Mucosa of gallbladder (tissue), 1 donor: Measurements from ENCODE around the gene ADAM11. TPM values are rescaled to one million over a fixed set of nuclear protein-coding genes. Genes with fewer than 3 reads are reported as not detected.

ENCODE experiments used
- DNase-seq: peaks from one replicate; pipeline ENCODE4 v3.0.0-alpha.2; 2020; ENCODE audit warnings: low spot score
- total RNA-seq: library from RNA; stranded (reverse); gene quantifications from one replicate; pipeline ENCODE4 v1.2.1, GENCODE V29; 2021
- donor health status: DM: no; HTN: no; CAD: no.

The ADAM11 gene
- total RNA-seq, 1 donor from 2014 or later = 2.8 TPM

DNA sequence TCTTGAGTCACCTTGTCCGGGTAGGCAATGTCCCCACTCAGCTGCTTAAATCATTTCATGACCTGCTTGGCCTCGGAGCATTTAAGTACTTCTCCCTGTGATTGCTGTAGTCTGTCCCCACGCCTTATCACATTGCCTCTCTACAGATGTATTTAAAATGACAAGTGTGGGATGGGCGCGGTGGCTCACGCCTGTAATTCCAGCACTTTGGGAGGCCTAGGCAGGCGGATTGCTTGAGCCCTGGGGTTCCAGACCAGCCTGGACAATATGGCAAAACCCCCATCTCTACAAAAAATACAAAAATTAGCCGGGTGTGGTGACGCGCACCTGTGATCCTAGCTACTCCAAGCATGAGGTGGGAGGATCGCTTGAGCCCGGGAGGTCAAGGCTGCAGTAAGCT is 72.6 kb downstream of the ADAM11 start:
- DNase-seq = no peak

Other genes with a start within 250 kb of the ADAM11 start
- 7.7 TPM for gene FZD2, start 201.5 kb upstream of the ADAM11 start, total RNA-seq
- gene MEIOC, start 102.5 kb upstream of the ADAM11 start, total RNA-seq = not detected
- gene CCDC43, start 69.2 kb upstream of the ADAM11 start, total RNA-seq = 13.6 TPM
- gene DBF4B, start 50.3 kb upstream of the ADAM11 start, total RNA-seq = 8.9 TPM
- 17.3 TPM for gene GJC1, start 71.3 kb downstream of the ADAM11 start, total RNA-seq
- gene HIGD1B, start 88.9 kb downstream of the ADAM11 start, total RNA-seq = 7.2 TPM
- 72.8 TPM for gene EFTUD2, start 140.5 kb downstream of the ADAM11 start, total RNA-seq
- 0.09 TPM for gene GFAP, start 156.5 kb downstream of the ADAM11 start, total RNA-seq
- 1.4 TPM for gene KIF18B, start 188.8 kb downstream of the ADAM11 start, total RNA-seq
- 3.2 TPM for gene C1QL1, start 209.3 kb downstream of the ADAM11 start, total RNA-seq